Measurements from ENCODE around the gene FETUB. TPM values are rescaled to one million over a fixed set of nuclear protein-coding genes. Genes with fewer than 3 reads are reported as not detected.

FETUB gene, protein sequence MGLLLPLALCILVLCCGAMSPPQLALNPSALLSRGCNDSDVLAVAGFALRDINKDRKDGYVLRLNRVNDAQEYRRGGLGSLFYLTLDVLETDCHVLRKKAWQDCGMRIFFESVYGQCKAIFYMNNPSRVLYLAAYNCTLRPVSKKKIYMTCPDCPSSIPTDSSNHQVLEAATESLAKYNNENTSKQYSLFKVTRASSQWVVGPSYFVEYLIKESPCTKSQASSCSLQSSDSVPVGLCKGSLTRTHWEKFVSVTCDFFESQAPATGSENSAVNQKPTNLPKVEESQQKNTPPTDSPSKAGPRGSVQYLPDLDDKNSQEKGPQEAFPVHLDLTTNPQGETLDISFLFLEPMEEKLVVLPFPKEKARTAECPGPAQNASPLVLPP
- not detected in 2 replicates for total RNA-seq
- not detected in 2 replicates for polyA plus RNA-seq
- not detected in 2 replicates for polyA plus RNA-seq (2011; cell fraction: cytosol; rRNA removed)
- polyA plus RNA-seq (2011; cell fraction: nucleus; rRNA removed) = not detected in 2 replicates
- polyA plus RNA-seq (2012) = not detected in 2 replicates
- polyA minus RNA-seq = not detected in 2 replicates
- not detected for polyA minus RNA-seq (2011; cell fraction: cytosol; rRNA and poly(A)+ RNA removed)
- not detected in 2 replicates for polyA minus RNA-seq (2011; cell fraction: nucleus; rRNA and poly(A)+ RNA removed)
- not detected for Bru-seq, nascent RNA
- not detected for BruChase-seq, experiment 1, labeled RNA remaining after a 6-hour chase
- not detected for BruChase-seq, experiment 2, labeled RNA remaining after a 2-hour chase
- long read RNA-seq = 0 reads

GRCh38 chr3:186639778-186640472 lies at the start of gene FETUB:
TSS of gene FETUB (plus strand) at chr3:186640399. CDS start at chr3:186640461, 62 bp downstream.
- no TSS peak for BruUV-seq (replicated peaks)
- no peaks in the 10 kb centered on the region for H4K20me1 ChIP-seq (replicated peaks; ENCODE audit: control insufficient read depth, extremely low read depth, insufficient read depth, low read length)

More at GRCh38 chr3:186639778-186640472, at the start of gene FETUB:
- intact Hi-C loops (cut with micrococcal nuclease) = no loop called here
- no peak within 1 kb of the TSS for H3K9ac ChIP-seq (replicated peaks; ENCODE audit: extremely low read depth, insufficient read depth, low read length)
- no peak for FAIRE-seq
- H3K27ac ChIP-seq (ENCODE audit: insufficient read depth, low read depth, low read length) = no peak within 1 kb of the TSS
- H3K4me1 ChIP-seq (ENCODE audit: control insufficient read depth, extremely low read depth, insufficient read depth, low read length) = no peaks in the 10 kb centered on the region
- H3K27me3 ChIP-seq (ENCODE audit: control insufficient read depth in 2 of 2, insufficient read depth in 2 of 2, low read length in 2 of 2) = peaks cover 0 to 3% of the 10 kb centered on the region in 2 experiments
- no peaks in the 10 kb centered on the region for H3K36me3 ChIP-seq (ENCODE audit: control insufficient read depth in 2 of 2, extremely low read depth in 1 of 2, insufficient read depth in 2 of 2, low read length in 2 of 2)
- CTCF ChIA-PET = no interaction called here
- no peaks in the 10 kb centered on the region for H3K79me2 ChIP-seq (ENCODE audit: control insufficient read depth, insufficient read depth, low read length)
- no peaks in the 10 kb centered on the region for H3K9me3 ChIP-seq (replicated peaks; ENCODE audit: control insufficient read depth, insufficient read depth, low read length)
- no peak within 1 kb of the TSS for H2AFZ ChIP-seq (ENCODE audit: low read depth, low read length)
- H3K9me1 ChIP-seq (replicated peaks; ENCODE audit: control insufficient read depth, extremely low read depth, insufficient read depth, low read length) = no peaks in the 10 kb centered on the region
- no peak for DNase-seq (ENCODE audit: low read depth, low spot score)
- H3K4me2 ChIP-seq (ENCODE audit: insufficient read depth, low read length) = no peak within 1 kb of the TSS
- no peak within 1 kb of the TSS for H3K4me3 ChIP-seq (replicated peaks in 1 of 3; ENCODE audit: insufficient read depth in 1 of 3, low read depth in 1 of 3, low read length in 3 of 3)
- POLR2A ChIA-PET = no interaction called here
- TF ChIP-seq CTCF (IDR thresholded peaks at IDR 0.05; ENCODE audit: extremely low read depth in 1 of 2, insufficient read depth in 1 of 2, low read depth in 1 of 2, low read length in 2 of 2) (no peak), FOS (IDR thresholded peaks at IDR 0.05; ENCODE audit: borderline replicate concordance, insufficient read depth, low read length) (no peak), MYC (IDR thresholded peaks at IDR 0.05; ENCODE audit: low read depth, low read length) (no peak), JUN (IDR thresholded peaks at IDR 0.05; ENCODE audit: borderline replicate concordance, insufficient read depth, insufficient read length, low read depth) (no peak), EZH2 (IDR thresholded peaks at IDR 0.05; ENCODE audit: borderline replicate concordance, low read depth, low read length, severe bottlenecking) (no peak), MAX (IDR thresholded peaks at IDR 0.05; ENCODE audit: insufficient read depth, insufficient read length) (no peak), GATA2 (IDR thresholded peaks at IDR 0.05; ENCODE audit: insufficient read depth, insufficient read length, low read depth, low read length) (no peak), POLR2A (IDR thresholded peaks at IDR 0.05; ENCODE audit: low read depth, low read length) (no peak)
- dilution Hi-C loops (cut with MboI; ENCODE audit: extremely low pct_ligation_motif_present, low sequenced_read_pairs) = no loop called here

All from endothelial cell of umbilical vein (primary cell).